GM10266 (cell line): Measurements from ENCODE around the gene IGFL1.
"Not testable (repeated sequence)": the region's sequence is repeated elsewhere in the genome, so short reads cannot be mapped to it uniquely, and the experiment has no call there.

Experiments
- DNase-seq: peaks from one replicate; pipeline ENCODE4 v3.0.0; 2012; ENCODE audit errors: extremely low spot score
- CTCF ChIP-seq: IDR thresholded peaks from 2 replicates; pipeline ENCODE4 v1.5.1; 2012; ENCODE audit warnings: mild to moderate bottlenecking, low read depth; ENCODE audit not compliant: control insufficient read depth, insufficient read depth; ENCODE audit errors: missing control alignments

Gene IGFL1

GRCh38 chr19:46250076-46250735 is 20.7 kb downstream of the IGFL1 start:
- no peak for DNase-seq
- no peak for TF ChIP-seq CTCF

GRCh38 chr19:46251416-46251815 is 21.9 kb downstream of the IGFL1 start:
- no peak for DNase-seq

GRCh38 chr19:46254776-46255175 is 25.2 kb downstream of the IGFL1 start:
- TF ChIP-seq CTCF, result no peak
- no peak for DNase-seq

More at GRCh38 chr19:46251416-46251815, 21.9 kb downstream of the IGFL1 start:
- TF ChIP-seq CTCF, result no peak

- TF ChIP-seq CTCF, result no peak
- DNase-seq, result no peak
These were observed 27.3 kb downstream of the IGFL1 start for GRCh38 chr19:46256855-46257254.

GRCh38 chr19:46261501-46261900 is 32.0 kb downstream of the IGFL1 start:
- not testable (repeated sequence) for DNase-seq

GRCh38 chr19:46262684-46263296 is 33.2 kb downstream of the IGFL1 start:
- peak; percentile 33 for DNase-seq

- DNase-seq, result not testable (repeated sequence)
These were observed 35.3 kb downstream of the IGFL1 start for GRCh38 chr19:46264801-46265200.

GRCh38 chr19:46265217-46265828 is 35.8 kb downstream of the IGFL1 start:
- peak; percentile 85 for TF ChIP-seq CTCF

GRCh38 chr19:46269101-46269500 is 39.6 kb downstream of the IGFL1 start:
- no peak for DNase-seq
- no peak for TF ChIP-seq CTCF

More at GRCh38 chr19:46265217-46265828, 35.8 kb downstream of the IGFL1 start:
- peak; percentile 72 for DNase-seq
